HepG2 (cell line): ENCODE data around the gene CBX2. TPM values are rescaled to one million over a fixed set of nuclear protein-coding genes. Genes with fewer than 3 reads are reported as not detected.

Experiments
- AGO2 ChIP-seq: fragments of 200-400 bp; formaldehyde crosslinking; optimal IDR thresholded peaks from 2 replicates; pipeline ENCODE3; 2017; ENCODE audit warnings: mild to moderate bottlenecking, low read depth, low read length, moderate library complexity
- ATF4 ChIP-seq, 2 experiments: fragments of 450-650 bp in 1 of 2; sonication (generic) in 1 of 2; formaldehyde crosslinking; IDR thresholded peaks; 2 replicates each; pipeline versions ENCODE4 v1.5.0 to v1.8.0; 2020 to 2022; ENCODE audit warnings: mild to moderate bottlenecking in 1 of 2, missing genetic modification reagents in 1 of 2
- DMAP1 ChIP-seq: IDR thresholded peaks from 2 replicates; pipeline ENCODE4 v1.6.1; 2016
- E2F5 ChIP-seq: sonication (generic); formaldehyde crosslinking; conservative IDR thresholded peaks from 2 replicates; pipeline ENCODE4 v1.4.0; 2020; ENCODE audit warnings: missing genetic modification reagents
- EED ChIP-seq: sonication (generic); formaldehyde crosslinking; IDR thresholded peaks from 2 replicates; pipeline ENCODE4 v1.5.0; 2020; ENCODE audit warnings: mild to moderate bottlenecking, missing genetic modification reagents
- FLYWCH1 ChIP-seq: sonication (generic); formaldehyde crosslinking; IDR thresholded peaks from 2 replicates; pipeline ENCODE4 v1.8.1; 2023; ENCODE audit warnings: mild to moderate bottlenecking, missing genetic modification reagents
- GABPB1 ChIP-seq: IDR thresholded peaks from 2 replicates; pipeline ENCODE4 v1.6.1; 2016; ENCODE audit warnings: mild to moderate bottlenecking, missing genetic modification reagents, moderate library complexity, missing compliant biosample characterization
- HNRNPUL1 ChIP-seq: fragments of 200-400 bp; formaldehyde crosslinking; IDR thresholded peaks from 2 replicates; pipeline ENCODE4 v1.6.1; 2017; ENCODE audit warnings: low read depth, mild to moderate bottlenecking, low read length, moderate library complexity
- KDM2A ChIP-seq: sonication (generic); formaldehyde crosslinking; IDR thresholded peaks from 2 replicates; pipeline ENCODE4 v1.4.0; 2020; ENCODE audit warnings: low read depth, missing genetic modification reagents, borderline replicate concordance
- MIER3 ChIP-seq: IDR thresholded peaks from 2 replicates; pipeline ENCODE4 v1.6.1; 2016; ENCODE audit warnings: missing compliant biosample characterization, borderline replicate concordance
- PBX2 ChIP-seq: IDR thresholded peaks from 2 replicates; pipeline ENCODE4 v1.6.1; 2016; ENCODE audit warnings: control low read depth
- SP1 ChIP-seq, 2 experiments: fragments of 450-650 bp in 1 of 2; sonication (generic) in 1 of 2; formaldehyde crosslinking in 1 of 2; IDR thresholded peaks; 2 replicates each; pipeline versions ENCODE4 v1.4.0 to v1.6.1; 2016 to 2020; ENCODE audit warnings: missing genetic modification reagents in 1 of 2
- STAT6 ChIP-seq: sonication (generic); formaldehyde crosslinking; IDR thresholded peaks from 2 replicates; pipeline ENCODE4 v1.4.0; 2020; ENCODE audit warnings: missing genetic modification reagents, mild to moderate bottlenecking, borderline replicate concordance
- UBTF ChIP-seq: sonication (generic); formaldehyde crosslinking; IDR thresholded peaks from 2 replicates; pipeline ENCODE4 v1.4.0; 2020; ENCODE audit warnings: mild to moderate bottlenecking, missing genetic modification reagents
- ZBTB33 ChIP-seq: sonication (generic); formaldehyde crosslinking; IDR thresholded peaks from 2 replicates; pipeline ENCODE4 v1.4.0; 2020; ENCODE audit warnings: missing genetic modification reagents
- ZBTB8A ChIP-seq: sonication (generic); formaldehyde crosslinking; IDR thresholded peaks from 2 replicates; pipeline ENCODE4 v1.4.0; 2020; ENCODE audit warnings: mild to moderate bottlenecking, low read depth, missing genetic modification reagents, borderline replicate concordance
- ZFAT ChIP-seq: sonication (generic); formaldehyde crosslinking; conservative IDR thresholded peaks from 2 replicates; pipeline ENCODE4 v1.8.1; 2023; ENCODE audit warnings: missing genetic modification reagents, inconsistent platforms
- ZNF562 ChIP-seq: sonication (generic); formaldehyde crosslinking; IDR thresholded peaks from 2 replicates; pipeline ENCODE4 v1.8.0; 2022; ENCODE audit warnings: missing genetic modification reagents, borderline replicate concordance
- ZNF749 ChIP-seq: sonication (generic); formaldehyde crosslinking; IDR thresholded peaks from 2 replicates; pipeline ENCODE4 v1.8.0; 2022; ENCODE audit warnings: mild to moderate bottlenecking, missing genetic modification reagents, moderate library complexity, borderline replicate concordance
- polyA plus RNA-seq, 8 experiments: library from polyadenylated mRNA; depleted of rRNA in 3 of 8; stranded (reverse) in 7 of 8; unstranded in 1 of 8; fragments of >200 nt; fragmentation: Illumina TruSeq in 4 of 8; extraction: Trizol in 4 of 8; gene quantifications; 2 replicates each; pipeline versions ENCODE4 v1.2.1 to v1.2.3, GENCODE V29; 2011 to 2016; ENCODE audit warnings: low read depth in 4 of 8, missing spikeins in 1 of 8, mixed read lengths in 1 of 8; ENCODE audit not compliant: insufficient read depth in 1 of 8
- total RNA-seq, 5 experiments: library from RNA; depleted of rRNA; stranded (reverse); fragments of >200 nt; fragmentation: Illumina TruSeq; extraction: Trizol; gene quantifications; 2 replicates each; pipeline ENCODE4 v1.2.3, GENCODE V29; 2016; ENCODE audit warnings: low read depth in 1 of 5

The CBX2 gene
- total and polyA plus RNA-seq, 2 of the 13 experiments (the other 11 are each of a cell fraction or from before 2014, with no cell fraction given): 14.5 to 31.1 TPM

- TF ChIP-seq ZNF749 (CRISPR knock-in tag): no peak
- TF ChIP-seq HNRNPUL1: no peak
- TF ChIP-seq PBX2 (CRISPR knock-in tag): no peak
- no peak for TF ChIP-seq MIER3
- peak; percentile 11; the same call in 1 of the 2 replicates for TF ChIP-seq GABPB1 (CRISPR knock-in tag)
- TF ChIP-seq ZBTB8A (CRISPR knock-in tag): no peak
- TF ChIP-seq E2F5 (CRISPR knock-in tag): no peak
- no peak for TF ChIP-seq ATF4 (CRISPR knock-in tag; IDR thresholded peaks at IDR 0.05)
- TF ChIP-seq EED (CRISPR knock-in tag): no peak
- TF ChIP-seq AGO2: peak; percentile 21
- no peak for TF ChIP-seq KDM2A (CRISPR knock-in tag)
- TF ChIP-seq UBTF (CRISPR knock-in tag): peak; percentile 14; the same call in 1 of the 2 replicates
- no peak for TF ChIP-seq ZNF562 (CRISPR knock-in tag)
- TF ChIP-seq STAT6: no peak
- no peak for TF ChIP-seq ZFAT (CRISPR knock-in tag)
- no peak for TF ChIP-seq SP1 (IDR thresholded peaks at IDR 0.05)
- TF ChIP-seq SP1 (CRISPR knock-in tag; IDR thresholded peaks at IDR 0.05): no peak
- no peak for TF ChIP-seq FLYWCH1 (CRISPR knock-in tag)
- TF ChIP-seq ZBTB33 (CRISPR knock-in tag): peak; percentile 95
- TF ChIP-seq DMAP1 (CRISPR knock-in tag): no peak
Measured at GRCh38 chr17:79835470-79835899, 57.5 kb downstream of the CBX2 start (continued).
